MCF 10A (cell line): Measurements from ENCODE around the gene KCNJ14. TPM values are rescaled to one million over a fixed set of nuclear protein-coding genes. Genes with fewer than 3 reads are reported as not detected.

Source experiments
- BruUV-seq: library from RNA; stranded (reverse); fragments of 400-500 nt; replicated peaks from 2 replicates; lab custom pipeline; 2021; lab: Mats Ljungman, UMichigan
- CTCF ChIA-PET: fragments of 300-600 bp; sonication (Branson Sonifier 250); formaldehyde crosslinking; extraction: SDS; loops from one replicate; lab custom pipeline; 2021; ENCODE audit warnings: antibody characterized with exemption, inconsistent platforms; lab: Yijun Ruan, JAX
- POLR2A ChIA-PET: fragments of 300-600, 350-650 bp; sonication (Branson Sonifier 250); formaldehyde crosslinking; extraction: SDS; loops from one replicate; lab custom pipeline; 2020; ENCODE audit warnings: antibody characterized with exemption, inconsistent platforms; lab: Yijun Ruan, JAX
- DNase-seq: peaks from one replicate; pipeline ENCODE4 v3.0.0-alpha.2; 2018; ENCODE audit not compliant: unreplicated experiment
- H3K27ac Mint-ChIP-seq: one replicate; pipeline ENCODE4 v1.8.0; 2022; ENCODE audit warnings: mild to moderate bottlenecking, low read depth, mixed read lengths; ENCODE audit not compliant: unreplicated experiment
- H3K27me3 Mint-ChIP-seq: one replicate; pipeline ENCODE4 v1.8.0; 2022; ENCODE audit warnings: mixed read lengths; ENCODE audit not compliant: insufficient read depth, unreplicated experiment
- H3K36me3 Mint-ChIP-seq: one replicate; pipeline ENCODE4 v1.8.0; 2022; ENCODE audit warnings: mild to moderate bottlenecking, moderate library complexity, mixed read lengths; ENCODE audit not compliant: insufficient read depth, unreplicated experiment
- H3K4me1 Mint-ChIP-seq: one replicate; pipeline ENCODE4 v1.8.0; 2022; ENCODE audit warnings: mixed read lengths; ENCODE audit not compliant: insufficient read depth, unreplicated experiment
- H3K4me3 Mint-ChIP-seq: one replicate; pipeline ENCODE4 v1.8.0; 2022; ENCODE audit warnings: mild to moderate bottlenecking, moderate library complexity, mixed read lengths; ENCODE audit not compliant: unreplicated experiment
- H3K9me3 Mint-ChIP-seq: one replicate; pipeline ENCODE4 v1.8.0; 2022; ENCODE audit warnings: mixed read lengths; ENCODE audit not compliant: unreplicated experiment
- intact Hi-C: fragments of 100-400 bp; cut with micrococcal nuclease; formaldehyde crosslinking; loops from 2 replicates; pipeline ENCODE4 v1.14.1; 2022
- total RNA-seq: library from RNA; stranded (reverse); gene quantifications from 2 replicates; pipeline ENCODE4 v1.2.3, GENCODE V29; 2022
- TF ChIP-seq, protein P1 (sequence below): fragments of 200-600 bp; IDR thresholded peaks from one replicate; pipeline ENCODE4 v1.8.0; 2022; ENCODE audit warnings: antibody characterized with exemption, mild to moderate bottlenecking; ENCODE audit not compliant: unreplicated experiment

The KCNJ14 gene
- total RNA-seq, 1 experiment from 2014 or later: 1.6 TPM

DNA sequence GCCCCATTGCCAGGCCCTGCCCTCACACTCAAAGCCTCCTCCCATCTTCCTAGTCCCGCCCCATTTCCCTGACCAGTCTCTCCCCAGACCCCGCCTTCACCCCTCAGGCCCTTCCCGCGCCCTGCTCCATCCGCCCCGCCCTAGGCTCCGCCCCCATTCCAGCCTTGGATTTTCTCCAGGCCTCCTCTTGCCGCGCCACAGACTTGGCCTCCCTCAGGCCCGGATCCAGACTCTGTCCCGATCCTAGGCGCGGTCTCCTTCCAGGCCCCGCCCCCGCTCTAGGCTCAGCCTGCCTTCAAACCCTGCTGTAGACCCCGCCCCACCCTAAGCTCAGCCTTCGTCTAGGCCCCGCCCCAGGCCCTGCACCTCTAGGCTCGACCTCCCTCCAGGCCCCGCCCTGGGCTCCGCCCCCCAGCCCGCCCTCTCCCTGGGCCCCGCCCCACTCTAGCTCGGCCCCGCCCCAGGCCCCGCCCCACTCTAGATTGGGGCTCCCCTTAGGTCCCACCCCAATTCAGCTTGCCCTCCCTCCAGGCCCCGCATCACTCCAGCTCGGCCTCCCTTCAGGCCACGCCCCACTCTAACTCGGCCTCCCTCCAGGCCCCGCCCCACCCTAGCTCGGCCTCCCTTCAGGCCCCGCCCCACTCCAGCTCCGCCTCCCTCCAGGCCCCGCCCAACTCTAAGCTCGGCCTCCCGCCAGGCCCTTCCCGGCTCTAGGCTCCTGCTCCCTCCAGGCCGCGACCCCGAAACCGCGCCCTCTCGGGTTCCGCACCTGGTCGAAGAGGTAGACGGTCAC lies 37.7 kb downstream of the KCNJ14 start:
- Mint-ChIP-seq H3K36me3 (peaks cover 10% of the 10 kb centered on the region), H3K4me3 (peak overlapping the region; percentile 81), H3K9me3 (no peaks in the 10 kb centered on the region), H3K4me1 (peaks cover 20% of the 10 kb centered on the region), H3K27me3 (no peaks in the 10 kb centered on the region), H3K27ac (peak overlapping the region; percentile 5)
- TF ChIP-seq, protein P1, sequence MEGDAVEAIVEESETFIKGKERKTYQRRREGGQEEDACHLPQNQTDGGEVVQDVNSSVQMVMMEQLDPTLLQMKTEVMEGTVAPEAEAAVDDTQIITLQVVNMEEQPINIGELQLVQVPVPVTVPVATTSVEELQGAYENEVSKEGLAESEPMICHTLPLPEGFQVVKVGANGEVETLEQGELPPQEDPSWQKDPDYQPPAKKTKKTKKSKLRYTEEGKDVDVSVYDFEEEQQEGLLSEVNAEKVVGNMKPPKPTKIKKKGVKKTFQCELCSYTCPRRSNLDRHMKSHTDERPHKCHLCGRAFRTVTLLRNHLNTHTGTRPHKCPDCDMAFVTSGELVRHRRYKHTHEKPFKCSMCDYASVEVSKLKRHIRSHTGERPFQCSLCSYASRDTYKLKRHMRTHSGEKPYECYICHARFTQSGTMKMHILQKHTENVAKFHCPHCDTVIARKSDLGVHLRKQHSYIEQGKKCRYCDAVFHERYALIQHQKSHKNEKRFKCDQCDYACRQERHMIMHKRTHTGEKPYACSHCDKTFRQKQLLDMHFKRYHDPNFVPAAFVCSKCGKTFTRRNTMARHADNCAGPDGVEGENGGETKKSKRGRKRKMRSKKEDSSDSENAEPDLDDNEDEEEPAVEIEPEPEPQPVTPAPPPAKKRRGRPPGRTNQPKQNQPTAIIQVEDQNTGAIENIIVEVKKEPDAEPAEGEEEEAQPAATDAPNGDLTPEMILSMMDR: no peak
- intact Hi-C loops: no loop called here
- peak; percentile 99 for DNase-seq
- ChIA-PET POLR2A (interaction anchor here (0.5 to 2.0 kb wide), 20 partner anchors 9 to 1446 kb away, joined by 3 to 13 read pairs (median 3); partner anchors contain the start of genes CA11, DBP, GRWD1 and RPL18), CTCF (interaction anchor here (0.7 to 2.5 kb wide), 5 partner anchors 12 to 153 kb away, joined by 3 to 11 read pairs (median 3); partner anchors contain the start of gene CA11)
- BruUV-seq: no TSS peak

DNA sequence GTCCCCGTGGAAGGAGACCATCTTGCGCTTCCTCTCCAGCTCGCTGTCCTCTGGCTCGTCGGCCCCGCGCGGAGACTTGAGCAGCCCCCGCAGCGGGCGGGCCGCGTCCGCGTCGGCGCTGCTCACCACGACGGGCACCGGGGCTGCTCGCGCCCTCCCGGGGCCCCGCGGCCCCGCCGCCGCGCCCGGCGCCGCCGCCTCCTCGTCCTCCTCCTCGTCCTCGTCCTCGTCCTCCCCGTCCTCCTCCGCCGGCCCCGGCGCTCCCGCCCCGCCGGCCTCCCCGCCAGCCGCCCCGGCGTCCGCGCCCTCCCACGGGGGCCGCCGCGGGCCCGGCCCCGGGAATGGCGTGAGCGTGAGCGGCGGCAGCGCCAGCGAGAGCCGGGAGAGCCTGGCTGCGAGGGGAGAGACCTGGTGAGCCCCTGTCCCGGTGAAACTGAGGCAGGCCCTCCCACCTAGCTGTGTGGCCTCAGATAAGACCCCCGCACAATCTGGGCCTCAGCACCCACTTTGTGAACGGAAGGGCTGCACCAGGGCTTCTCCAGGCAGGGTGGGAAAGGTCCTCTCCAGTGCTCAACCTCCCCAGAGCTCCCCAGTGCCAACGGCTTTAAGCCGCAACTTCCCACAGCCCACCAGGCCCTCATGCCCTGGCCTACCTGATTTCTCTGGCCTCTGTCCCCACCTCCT lies 38.5 kb downstream of the KCNJ14 start:
- intact Hi-C loops: no loop called here
- Mint-ChIP-seq H3K36me3 (peaks cover 10% of the 10 kb centered on the region), H3K27me3 (no peaks in the 10 kb centered on the region), H3K4me1 (peaks cover 14% of the 10 kb centered on the region), H3K4me3 (peak overlapping the region; percentile 81), H3K27ac (peak overlapping the region; percentile 89), H3K9me3 (no peaks in the 10 kb centered on the region)
- ChIA-PET POLR2A (interaction anchor here (0.6 to 2.0 kb wide), 16 partner anchors 8 to 172 kb away, joined by 3 to 13 read pairs (median 3); partner anchors contain the start of genes DBP, GRWD1, RPL18 and SPHK2), CTCF (interaction anchor here (0.5 to 2.5 kb wide), 4 partner anchors 11 to 152 kb away, joined by 3 to 11 read pairs (median 3); partner anchors contain the start of gene CA11)
- BruUV-seq: no TSS peak
- TF ChIP-seq, protein P1: no peak
- no peak for DNase-seq

DNA sequence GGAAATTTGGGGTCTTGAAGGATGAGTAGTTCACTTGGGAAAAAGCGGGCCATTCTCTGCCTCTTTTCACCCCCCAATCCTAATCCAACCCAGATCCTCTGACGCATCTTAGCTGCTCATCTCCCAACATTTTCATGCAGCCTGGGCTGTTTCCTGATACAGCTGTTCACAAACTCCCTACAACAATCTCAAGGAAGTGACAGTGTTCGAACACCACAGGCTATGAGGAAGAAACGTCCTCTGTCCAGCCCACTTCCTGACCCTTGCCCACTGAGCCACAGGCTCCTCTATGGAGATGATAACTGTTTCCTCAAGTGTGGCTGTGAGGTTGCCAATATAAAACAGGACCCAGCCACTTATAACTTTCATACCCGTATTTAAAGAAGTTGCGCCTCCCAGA lies 40.0 kb downstream of the KCNJ14 start:
- DNase-seq: no peak
- TF ChIP-seq, protein P1: no peak
- ChIA-PET POLR2A (interaction anchor here (1.4 kb wide), 1 partner anchor 8 kb away, joined by 7 read pairs; no protein-coding TSS in a partner anchor), CTCF (interaction anchor here (1.2 to 2.5 kb wide), 2 partner anchors 10 to 114 kb away, joined by 4 to 11 read pairs; no protein-coding TSS in a partner anchor)
- Mint-ChIP-seq H3K4me1 (peaks cover 17% of the 10 kb centered on the region), H3K9me3 (no peaks in the 10 kb centered on the region), H3K36me3 (peaks cover 10% of the 10 kb centered on the region), H3K4me3 (peak overlapping the region; percentile 81), H3K27ac (no peak overlapping the region), H3K27me3 (peaks cover 11% of the 10 kb centered on the region)
- BruUV-seq: no TSS peak
- intact Hi-C loops: no loop called here
